GM12891 (cell line): ENCODE data around the gene CMTM3.

Experiments used
- POLR2A ChIP-seq: IDR thresholded peaks from 2 replicates; pipeline ENCODE4 v1.6.1; 2011; ENCODE audit warnings: low read depth, low read length, control low read depth
- TAF1 ChIP-seq: IDR thresholded peaks from 2 replicates; pipeline ENCODE4 v1.6.1; 2011; ENCODE audit warnings: low read depth, low read length, control low read depth

GRCh38 chr16:66572356-66572755, 32.1 kb upstream of the CMTM3 start:
- TF ChIP-seq POLR2A: no peak
- TF ChIP-seq TAF1: no peak
